BLaER1 treated with 17β-estradiol and CSF1 and Interleukin-3, amounts not matched to agents 10 nM and 100 nM (cell line): Measurements from ENCODE around the gene RNF213.
A peak's percentile ranks its signal among the peaks of the same experiment; 100 is the strongest.

ENCODE experiments used
- H3K27ac ChIP-seq, 11 experiments: shearing (Covaris generic); formaldehyde crosslinking; 2 replicates each; pipeline ENCODE4 v1.8.1; 2022
- H3K27me3 ChIP-seq, 11 experiments: shearing (Covaris generic); formaldehyde crosslinking; 2 replicates each; pipeline ENCODE4 v1.8.1; 2022
- H3K36me3 ChIP-seq, 11 experiments: shearing (Covaris generic); formaldehyde crosslinking; 2 replicates each; pipeline ENCODE4 v1.8.1; 2022
- H3K4me1 ChIP-seq, 10 experiments: shearing (Covaris generic); formaldehyde crosslinking; 2 replicates each; pipeline ENCODE4 v1.8.1; 2022
- H3K4me2 ChIP-seq, 11 experiments: shearing (Covaris generic); formaldehyde crosslinking; 2 replicates each; pipeline ENCODE4 v1.8.1; 2022
- H3K4me3 ChIP-seq, 10 experiments: shearing (Covaris generic); formaldehyde crosslinking; 2 replicates each; pipeline ENCODE4 v1.8.1; 2022
- H3K9ac ChIP-seq, 11 experiments: shearing (Covaris generic); formaldehyde crosslinking; 2 replicates each; pipeline ENCODE4 v1.8.1; 2022
- H3K9me3 ChIP-seq, 11 experiments: shearing (Covaris generic); formaldehyde crosslinking; replicated peaks in 1 of 11; 2 replicates each; pipeline ENCODE4 v1.8.1; 2022
- H4K20me1 ChIP-seq, 11 experiments: shearing (Covaris generic); formaldehyde crosslinking; 2 replicates each; pipeline ENCODE4 v1.8.1; 2022
- Cebpa-rat ChIP-seq, 11 experiments: shearing (Covaris generic); IDR thresholded peaks; 2 replicates each; pipeline ENCODE4 v1.8.1; 2022

The RNF213 gene

DNA sequence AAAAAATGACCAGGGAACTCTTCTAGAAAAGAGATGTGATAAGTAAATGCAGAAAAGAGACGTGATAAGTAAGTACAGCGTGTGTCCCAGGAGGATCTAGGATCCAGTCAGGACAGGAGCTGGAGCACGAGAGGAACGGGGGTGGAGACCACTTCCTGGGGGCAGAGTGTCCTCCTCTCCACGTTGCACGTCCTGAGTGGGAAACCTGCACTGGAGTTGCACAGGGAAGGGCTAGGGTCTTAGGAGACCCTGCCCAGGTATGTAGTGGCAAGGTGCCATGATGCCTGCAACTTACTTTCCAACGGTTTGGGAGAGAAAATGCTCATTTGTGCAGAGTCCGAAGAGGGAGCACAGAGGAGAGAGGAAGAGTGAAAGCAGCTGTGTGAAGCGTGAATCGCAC is 55.8 kb downstream of the RNF213 start:
- Histone ChIP-seq H3K4me1 (no peaks in the 10 kb centered on the region), H3K9me3 (peaks cover 0 to 8% (median 3%) of the 10 kb centered on the region in 11 experiments; a peak in 16 of 22 replicates), H3K27ac (no peak overlapping the region), H3K9ac (no peak overlapping the region), H3K27me3 (no peaks in the 10 kb centered on the region), H3K4me2 (no peak overlapping the region), H3K36me3 (peaks cover 74 to 83% (median 79%) of the 10 kb centered on the region in 11 experiments), H4K20me1 (peaks cover 0 to 54% (median 21%) of the 10 kb centered on the region in 11 experiments; a peak in 18 of 22 replicates), H3K4me3 (no peak overlapping the region)
- TF ChIP-seq Cebpa-rat (IDR thresholded peaks at IDR 0.05): no peak

DNA sequence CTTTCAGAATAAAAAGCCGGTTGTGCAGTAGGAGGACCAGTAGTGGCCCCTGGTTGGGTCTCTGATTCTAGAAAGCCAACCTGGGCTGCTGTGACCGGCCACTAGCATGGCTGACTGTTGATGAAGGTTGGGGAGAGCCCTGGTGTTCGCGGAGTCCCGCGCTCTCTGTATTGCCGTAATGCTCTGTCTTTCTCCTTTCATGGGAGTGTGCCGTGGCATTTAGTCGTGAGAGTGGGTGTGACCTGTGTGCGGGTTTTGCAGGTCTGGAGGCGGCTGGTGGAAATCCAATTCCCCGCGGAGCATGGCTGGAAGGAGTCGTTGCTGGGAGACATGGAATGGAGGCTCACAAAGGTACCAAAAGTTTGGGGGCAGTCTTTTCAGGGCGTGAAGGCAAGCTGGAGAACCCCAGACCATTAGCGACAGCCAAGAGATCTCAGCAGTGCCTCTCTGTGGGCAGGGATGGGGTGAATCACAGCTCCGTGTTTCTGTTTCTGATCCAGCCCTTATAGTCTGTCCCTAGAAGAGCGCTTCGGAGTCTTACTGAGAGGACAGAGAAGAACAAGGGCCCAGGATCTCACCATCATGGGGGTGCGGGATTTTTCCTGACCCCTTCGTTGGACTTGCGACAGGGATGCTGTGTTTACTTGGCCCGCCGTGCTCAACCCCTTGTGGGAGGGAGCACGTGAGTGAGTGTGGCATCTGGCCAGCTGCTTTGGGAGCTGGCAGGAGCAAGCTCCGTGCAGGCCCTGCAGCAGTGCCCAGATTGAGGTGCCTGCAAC is 56.5 kb downstream of the RNF213 start:
- no peak overlapping the region for H3K4me2 ChIP-seq
- H3K27ac ChIP-seq: no peak overlapping the region
- H3K4me3 ChIP-seq: no peak overlapping the region
- no peaks in the 10 kb centered on the region for H3K27me3 ChIP-seq
- H3K9ac ChIP-seq: no peak overlapping the region
- H4K20me1 ChIP-seq: peaks cover 0 to 51% (median 21%) of the 10 kb centered on the region in 11 experiments; a peak in 18 of 22 replicates
- TF ChIP-seq Cebpa-rat (IDR thresholded peaks at IDR 0.05): no peak
- H3K4me1 ChIP-seq: no peaks in the 10 kb centered on the region
- H3K36me3 ChIP-seq: peaks cover 74 to 83% (median 79%) of the 10 kb centered on the region in 11 experiments
- H3K9me3 ChIP-seq: peaks cover under 1 to 14% (median 9%) of the 10 kb centered on the region in 11 experiments; a peak in 20 of 22 replicates

DNA sequence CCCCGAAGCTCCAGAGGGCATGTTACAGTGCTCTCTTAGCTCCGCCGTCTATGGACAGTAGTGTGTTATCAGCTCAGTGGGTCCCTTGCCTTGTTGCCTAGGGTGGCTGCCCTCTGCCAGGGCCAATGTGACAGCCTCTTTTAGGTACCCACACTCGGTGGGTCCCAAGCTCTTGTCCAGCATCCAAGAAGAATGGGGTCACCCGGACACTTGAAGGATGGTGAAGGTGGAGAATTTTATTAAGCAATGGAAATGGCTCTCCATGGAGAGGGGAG is 57.0 kb downstream of the RNF213 start:
- Histone ChIP-seq H3K27ac (no peak overlapping the region), H3K9ac (no peak overlapping the region), H3K36me3 (peaks cover 74 to 83% (median 79%) of the 10 kb centered on the region in 11 experiments), H4K20me1 (peaks cover 0 to 49% (median 21%) of the 10 kb centered on the region in 11 experiments; a peak in 18 of 22 replicates), H3K27me3 (no peaks in the 10 kb centered on the region), H3K4me2 (no peak overlapping the region), H3K4me1 (no peaks in the 10 kb centered on the region), H3K9me3 (peaks cover 6 to 19% (median 14%) of the 10 kb centered on the region in 11 experiments; a peak in 21 of 22 replicates), H3K4me3 (no peak overlapping the region)
- no peak for TF ChIP-seq Cebpa-rat (IDR thresholded peaks at IDR 0.05)

DNA sequence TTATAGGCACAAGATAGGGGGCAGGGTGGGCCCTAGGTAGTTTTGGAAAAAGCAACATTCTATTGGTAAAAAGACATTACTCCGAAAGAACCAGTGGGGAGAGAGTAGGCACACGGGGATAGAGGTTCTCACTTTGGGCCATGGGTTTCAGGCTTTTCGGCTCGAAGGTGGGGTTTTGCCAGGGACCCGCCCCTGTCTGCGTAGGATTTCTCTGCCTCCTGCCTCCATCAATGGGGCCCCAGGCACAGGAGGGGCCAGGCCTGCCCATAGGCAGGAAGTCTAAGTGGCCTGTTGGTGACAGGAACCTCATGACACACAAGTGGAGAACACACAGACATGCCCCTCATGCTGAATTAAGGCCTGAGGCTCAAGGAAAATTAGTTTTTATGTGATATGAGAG is 57.5 kb downstream of the RNF213 start:
- H4K20me1 ChIP-seq: peaks cover 0 to 48% (median 21%) of the 10 kb centered on the region in 11 experiments; a peak in 18 of 22 replicates
- no peak overlapping the region; a peak in 1 of 22 replicates for H3K27ac ChIP-seq
- peaks cover 9 to 23% (median 17%) of the 10 kb centered on the region in 11 experiments; a peak in 21 of 22 replicates for H3K9me3 ChIP-seq
- no peak overlapping the region for H3K4me2 ChIP-seq
- TF ChIP-seq Cebpa-rat (IDR thresholded peaks at IDR 0.05): no peak
- H3K4me1 ChIP-seq: no peaks in the 10 kb centered on the region
- peaks cover 74 to 83% (median 79%) of the 10 kb centered on the region in 11 experiments for H3K36me3 ChIP-seq
- H3K9ac ChIP-seq: no peak overlapping the region
- no peaks in the 10 kb centered on the region for H3K27me3 ChIP-seq
- H3K4me3 ChIP-seq: no peak overlapping the region

DNA sequence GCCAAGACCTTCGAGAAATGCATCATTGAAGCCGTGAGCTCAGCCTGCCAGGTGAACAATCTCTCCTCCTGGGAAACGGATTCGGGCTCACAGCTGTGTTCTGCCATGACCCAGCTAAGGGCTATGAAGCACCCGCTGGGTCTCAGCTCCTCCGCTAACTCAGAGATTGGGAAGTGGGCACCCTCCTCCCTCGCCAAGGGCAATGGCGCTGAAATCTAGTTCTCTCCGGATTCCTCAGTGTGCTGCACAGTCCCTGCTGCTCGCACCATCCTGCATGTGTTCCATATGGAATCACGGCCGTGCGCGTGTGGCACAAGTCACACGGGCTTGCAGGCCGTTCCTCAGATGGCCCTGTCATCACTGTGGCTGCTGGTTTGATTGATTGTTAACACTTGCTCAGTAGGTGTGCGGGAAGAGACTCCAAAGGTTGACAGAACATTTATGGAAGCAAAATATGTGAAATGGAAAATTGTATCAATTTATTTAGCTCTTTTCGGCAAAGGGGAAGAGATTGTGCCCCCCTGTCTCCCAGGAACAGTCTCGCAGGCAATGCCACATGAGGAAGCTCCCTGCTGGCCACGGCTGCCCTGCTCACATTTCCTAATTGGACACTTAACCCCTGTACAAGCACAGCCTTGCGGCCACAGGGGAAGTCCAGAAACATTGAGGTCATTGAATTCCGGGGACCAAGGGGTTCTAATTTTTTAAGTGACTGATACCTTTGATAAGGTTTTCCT is 58.8 kb downstream of the RNF213 start:
- Histone ChIP-seq H3K4me2 (no peak overlapping the region), H3K9me3 (peaks cover 9 to 23% (median 18%) of the 10 kb centered on the region in 11 experiments; a peak in 21 of 22 replicates), H3K27ac (peak overlapping the region in 1 of 11 experiments; percentile 14; a peak in 1 of 22 replicates), H4K20me1 (peaks cover 0 to 53% (median 21%) of the 10 kb centered on the region in 11 experiments; a peak in 18 of 22 replicates), H3K4me3 (no peak overlapping the region), H3K27me3 (no peaks in the 10 kb centered on the region), H3K36me3 (peaks cover 78 to 90% (median 85%) of the 10 kb centered on the region in 11 experiments), H3K4me1 (no peaks in the 10 kb centered on the region), H3K9ac (no peak overlapping the region)
- TF ChIP-seq Cebpa-rat (IDR thresholded peaks at IDR 0.05): no peak

DNA sequence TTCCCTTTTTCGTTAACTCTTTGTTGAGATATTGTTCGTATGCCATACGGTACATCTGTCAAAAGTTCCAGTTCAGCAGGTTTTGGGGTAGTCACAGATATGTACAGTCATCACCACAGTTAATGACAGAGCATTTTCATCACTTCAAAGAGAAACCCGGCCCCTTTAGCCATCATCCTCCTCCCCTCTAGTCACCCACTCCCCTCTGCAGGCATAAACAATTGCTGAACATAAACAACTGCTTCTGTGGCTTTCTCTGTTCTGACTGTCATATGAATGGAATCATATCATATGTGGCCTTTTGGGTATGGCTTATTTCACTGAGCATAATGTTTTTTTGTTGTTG is 59.3 kb downstream of the RNF213 start:
- Histone ChIP-seq H3K4me3 (no peak overlapping the region), H3K9me3 (peaks cover 9 to 23% (median 18%) of the 10 kb centered on the region in 11 experiments; a peak in 21 of 22 replicates), H3K27me3 (no peaks in the 10 kb centered on the region), H3K36me3 (peaks cover 82 to 95% (median 90%) of the 10 kb centered on the region in 11 experiments), H3K27ac (peak overlapping the region in 1 of 11 experiments; percentile 14; a peak in 1 of 22 replicates), H4K20me1 (peaks cover 0 to 56% (median 21%) of the 10 kb centered on the region in 11 experiments; a peak in 18 of 22 replicates), H3K4me1 (no peaks in the 10 kb centered on the region), H3K4me2 (no peak overlapping the region), H3K9ac (no peak overlapping the region)
- TF ChIP-seq Cebpa-rat (IDR thresholded peaks at IDR 0.05): no peak

DNA sequence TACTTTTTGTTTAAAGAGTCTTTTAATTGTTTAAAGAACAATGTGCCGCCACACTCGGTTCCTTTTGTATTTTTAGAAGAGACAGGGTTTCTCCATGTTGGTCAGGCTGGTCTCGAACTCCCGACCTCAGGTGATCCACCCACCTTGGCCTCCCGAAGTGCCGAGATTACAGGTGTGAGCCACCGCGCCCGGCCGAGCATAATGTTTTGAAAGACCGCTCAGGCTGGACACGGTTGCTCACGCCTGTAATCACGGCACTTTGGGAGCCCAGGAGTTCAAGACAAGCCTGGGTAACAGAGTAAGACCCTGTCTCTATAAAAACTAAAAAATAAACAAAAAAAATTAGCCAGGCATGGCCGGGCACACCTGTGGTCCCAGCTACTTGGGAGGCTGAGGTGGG is 59.8 kb downstream of the RNF213 start:
- Histone ChIP-seq H4K20me1 (peaks cover 0 to 59% (median 20%) of the 10 kb centered on the region in 11 experiments; a peak in 18 of 22 replicates), H3K9me3 (peaks cover 9 to 23% (median 18%) of the 10 kb centered on the region in 11 experiments; a peak in 21 of 22 replicates), H3K36me3 (peaks cover 87 to 100% (median 95%) of the 10 kb centered on the region in 11 experiments), H3K4me2 (no peak overlapping the region), H3K4me3 (no peak overlapping the region), H3K9ac (no peak overlapping the region), H3K27me3 (no peaks in the 10 kb centered on the region), H3K4me1 (no peaks in the 10 kb centered on the region), H3K27ac (peak overlapping the region in 1 of 11 experiments; percentile 14; a peak in 1 of 22 replicates)
- TF ChIP-seq Cebpa-rat (IDR thresholded peaks at IDR 0.05): no peak

DNA sequence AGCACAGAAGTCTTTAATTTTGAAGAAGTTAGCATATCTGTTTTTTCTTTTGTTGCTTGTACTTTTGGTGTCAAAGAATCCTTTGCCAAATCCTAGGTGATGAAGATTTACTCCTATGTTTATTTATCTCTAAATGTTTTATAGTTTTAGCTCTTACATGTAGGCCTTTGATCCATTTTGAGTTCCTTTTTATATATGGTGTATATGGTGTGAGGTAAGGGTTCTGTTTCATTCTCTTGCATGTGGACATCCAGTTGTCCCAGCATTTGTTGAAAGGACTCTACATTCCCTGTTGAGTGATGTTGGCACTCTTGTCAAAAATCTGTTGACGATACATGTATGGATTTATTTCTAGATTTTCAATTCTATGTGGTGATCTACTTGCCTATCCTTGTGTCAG is 62.2 kb downstream of the RNF213 start:
- Histone ChIP-seq H3K4me1 (peaks cover 0 to 9% (median 0%) of the 10 kb centered on the region in 10 experiments; a peak in 5 of 20 replicates), H3K9me3 (peaks cover 9 to 23% (median 18%) of the 10 kb centered on the region in 11 experiments; a peak in 21 of 22 replicates), H3K4me2 (no peak overlapping the region), H3K9ac (no peak overlapping the region), H3K27ac (no peak overlapping the region), H4K20me1 (peaks cover 0 to 58% (median under 1%) of the 10 kb centered on the region in 11 experiments; a peak in 9 of 22 replicates), H3K4me3 (no peak overlapping the region), H3K36me3 (peaks cover 90 to 100% (median 97%) of the 10 kb centered on the region in 11 experiments), H3K27me3 (no peaks in the 10 kb centered on the region)
- no peak for TF ChIP-seq Cebpa-rat (IDR thresholded peaks at IDR 0.05)

DNA sequence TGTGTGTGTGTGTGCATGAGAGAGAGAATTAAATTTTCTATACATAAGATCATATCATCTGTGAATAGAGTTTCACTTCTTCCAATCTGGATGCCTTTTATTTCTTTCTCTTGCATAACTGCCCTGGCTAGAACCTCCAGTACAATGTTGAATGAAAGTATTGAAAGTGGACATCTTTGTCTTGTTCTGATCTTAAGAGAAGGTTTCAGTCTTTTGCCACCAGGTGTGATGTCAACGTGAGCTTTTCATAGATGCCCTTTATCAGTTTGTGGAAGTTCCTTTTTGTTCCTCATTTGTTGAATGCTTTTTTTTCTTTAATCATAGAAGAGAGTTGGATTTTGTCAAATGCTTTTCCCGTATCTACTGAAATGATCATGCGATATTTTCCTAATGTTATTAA is 63.3 kb downstream of the RNF213 start:
- Histone ChIP-seq H3K27me3 (no peaks in the 10 kb centered on the region), H3K36me3 (peaks cover 90 to 100% (median 97%) of the 10 kb centered on the region in 11 experiments)
- no peak for TF ChIP-seq Cebpa-rat (IDR thresholded peaks at IDR 0.05)

More for the DNA sequence above, 63.3 kb downstream of the RNF213 start:
- Histone ChIP-seq H3K4me2 (no peak overlapping the region), H3K27ac (no peak overlapping the region), H3K4me3 (no peak overlapping the region), H3K9me3 (peaks cover 9 to 23% (median 18%) of the 10 kb centered on the region in 11 experiments; a peak in 21 of 22 replicates), H4K20me1 (peaks cover 0 to 59% (median 2%) of the 10 kb centered on the region in 11 experiments; a peak in 8 of 22 replicates), H3K9ac (no peak overlapping the region), H3K4me1 (peaks cover 0 to 16% (median 3%) of the 10 kb centered on the region in 10 experiments; a peak in 11 of 20 replicates)
